Hypothalamus (tissue), 51 donors: Measurements from ENCODE around the gene ZC2HC1B.
"Not testable (repeated sequence)": the region's sequence is repeated elsewhere in the genome, so short reads cannot be mapped to it uniquely, and the experiment has no call there.

Experiments
- DNase-seq, 51 donors: peaks; one replicate each; lab custom pipeline; 2025; lab: John Stamatoyannopoulos, UW

Gene ZC2HC1B, protein sequence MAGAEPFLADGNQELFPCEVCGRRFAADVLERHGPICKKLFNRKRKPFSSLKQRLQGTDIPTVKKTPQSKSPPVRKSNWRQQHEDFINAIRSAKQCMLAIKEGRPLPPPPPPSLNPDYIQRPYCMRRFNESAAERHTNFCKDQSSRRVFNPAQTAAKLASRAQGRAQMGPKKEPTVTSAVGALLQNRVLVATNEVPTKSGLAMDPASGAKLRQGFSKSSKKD

DNA sequence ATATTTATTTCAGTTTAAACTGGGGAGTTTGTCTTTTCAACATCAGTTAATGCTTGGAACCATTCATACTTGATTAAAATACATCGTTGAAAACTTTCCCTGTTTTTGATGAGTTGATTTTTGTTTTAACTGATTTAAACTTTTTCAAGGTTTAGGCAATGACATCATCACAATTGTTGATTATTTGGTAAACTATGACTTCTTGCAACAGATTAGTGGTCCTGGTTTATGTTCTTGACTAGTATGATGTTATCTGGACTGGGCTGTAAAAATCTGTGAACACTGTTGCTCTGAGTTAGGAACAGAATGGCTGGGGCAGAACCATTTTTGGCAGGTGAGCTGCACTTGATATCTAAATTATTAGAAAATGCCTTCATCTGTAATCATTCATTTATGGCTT lies at the start of gene ZC2HC1B:
Gene ZC2HC1B (plus strand): TSS at position 241 of the 400 bp plus-strand sequence. CDS start 66 bp downstream, at position 307.
- no peak for DNase-seq

DNA sequence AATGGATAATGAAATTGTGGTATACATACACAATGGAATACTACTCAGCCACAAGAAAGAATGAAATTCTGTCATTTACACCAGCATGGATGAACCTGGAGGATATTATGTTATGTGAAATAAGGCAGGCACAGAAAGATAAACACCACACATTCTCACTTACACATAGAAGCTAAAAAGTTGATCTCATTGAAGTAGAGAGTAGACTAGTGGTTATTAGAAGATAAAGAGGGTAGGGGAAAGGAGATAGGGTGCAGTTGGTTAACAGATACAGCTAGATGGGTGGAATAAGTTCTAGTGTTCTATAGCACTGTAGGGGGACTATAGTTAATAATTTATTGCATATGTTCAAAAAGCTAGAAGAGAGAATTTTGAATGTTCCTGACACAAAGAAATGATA lies 46.7 kb upstream of the ZC2HC1B start:
- DNase-seq: no peak

DNA sequence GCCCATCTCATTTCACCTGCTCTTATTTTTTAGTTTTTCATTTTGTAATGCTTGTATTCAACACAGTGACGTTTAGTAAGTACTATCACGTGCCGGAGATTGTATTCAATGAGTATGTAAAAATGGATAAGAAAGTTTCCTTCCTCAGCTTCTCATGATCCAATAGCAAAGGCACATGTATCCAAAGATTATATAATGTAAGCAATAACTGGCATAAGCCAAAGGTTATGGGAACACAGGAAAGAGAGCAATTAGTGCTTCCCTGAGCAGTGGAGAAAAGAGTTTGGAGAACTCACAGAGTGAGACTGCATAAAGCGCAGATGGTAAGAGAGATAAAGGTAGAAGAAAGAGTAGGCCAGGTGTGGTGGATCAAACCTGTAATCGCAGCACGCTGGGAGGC lies 42.9 kb upstream of the ZC2HC1B start:
- DNase-seq: no peak

DNA sequence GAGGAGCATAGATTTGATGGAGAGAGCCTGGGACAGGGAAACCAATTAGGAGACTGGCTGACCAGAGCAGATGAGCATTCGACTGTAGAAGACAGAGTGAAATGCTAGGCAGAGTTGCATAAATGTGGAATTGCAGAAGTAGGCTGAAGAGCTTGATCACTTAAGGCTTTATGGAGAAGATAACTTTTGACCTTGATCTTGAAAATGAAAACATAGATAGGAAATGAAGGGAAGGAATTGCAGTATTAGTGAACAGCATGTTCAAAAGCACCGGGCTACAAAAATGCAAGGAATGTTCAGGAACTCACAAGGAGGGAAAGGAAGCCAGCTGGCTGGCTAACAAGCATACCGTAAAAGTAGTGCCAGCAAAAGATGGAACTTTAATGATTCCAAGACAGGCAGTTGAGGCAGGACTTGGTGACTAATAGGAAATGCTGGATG lies 41.7 kb upstream of the ZC2HC1B start:
- no peak for DNase-seq

DNA sequence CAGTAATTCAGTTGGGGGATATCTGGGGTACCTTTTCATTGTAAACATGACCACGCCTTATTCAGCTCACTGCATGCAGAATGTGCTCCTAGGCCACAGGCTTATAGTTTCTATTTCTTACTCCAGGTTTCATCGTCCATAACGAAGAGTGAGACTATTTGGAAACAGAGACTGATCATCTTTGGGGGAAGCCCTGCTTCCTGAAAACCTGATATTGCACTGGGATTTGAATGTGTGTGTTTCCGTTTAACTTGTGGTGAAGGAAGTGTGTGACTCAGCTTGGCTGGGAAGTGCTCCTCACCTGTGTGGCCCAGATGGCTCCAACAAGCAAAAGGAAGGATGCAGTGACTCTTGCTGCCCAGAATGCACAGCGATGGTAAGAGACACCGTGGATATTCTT lies 40.7 kb upstream of the ZC2HC1B start:
- DNase-seq: no peak

DNA sequence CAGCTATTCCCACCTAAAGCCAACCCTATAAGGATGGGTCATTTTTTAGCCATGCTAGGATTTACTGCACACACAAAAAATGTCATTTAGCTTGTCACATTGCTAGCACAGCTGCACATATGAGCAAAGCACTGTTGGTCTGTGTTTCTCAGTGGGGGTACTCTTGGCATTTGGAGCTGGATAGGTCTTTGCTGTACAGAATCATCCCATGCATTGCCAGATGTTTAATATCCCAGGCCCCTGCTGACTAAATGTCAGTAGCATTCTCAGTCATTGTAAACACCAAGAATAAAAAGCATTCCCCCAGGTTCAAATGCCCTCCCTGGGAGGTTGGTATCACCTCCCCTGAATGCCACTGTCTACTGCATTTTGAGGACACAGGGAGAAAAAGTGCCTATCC lies 35.7 kb upstream of the ZC2HC1B start:
- DNase-seq: no peak

DNA sequence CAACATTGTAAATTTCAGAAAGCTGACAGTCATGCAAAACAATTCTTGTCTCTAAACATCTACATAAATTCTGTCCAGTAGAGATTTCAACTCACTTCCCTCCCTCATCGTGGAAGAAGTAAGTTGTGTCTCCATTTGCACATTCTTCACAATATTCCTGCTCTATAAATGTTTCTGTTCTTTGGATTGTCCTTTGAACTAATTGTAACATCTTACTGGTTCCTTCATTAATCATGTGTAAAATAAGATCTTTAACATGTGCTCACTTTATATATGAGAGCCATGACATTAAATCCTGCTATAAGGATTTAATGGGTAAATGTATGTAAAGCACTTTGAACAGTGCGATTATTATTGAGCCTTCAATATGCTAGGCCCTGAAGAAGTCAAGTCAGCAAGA lies 28.1 kb upstream of the ZC2HC1B start:
- no peak for DNase-seq

DNA sequence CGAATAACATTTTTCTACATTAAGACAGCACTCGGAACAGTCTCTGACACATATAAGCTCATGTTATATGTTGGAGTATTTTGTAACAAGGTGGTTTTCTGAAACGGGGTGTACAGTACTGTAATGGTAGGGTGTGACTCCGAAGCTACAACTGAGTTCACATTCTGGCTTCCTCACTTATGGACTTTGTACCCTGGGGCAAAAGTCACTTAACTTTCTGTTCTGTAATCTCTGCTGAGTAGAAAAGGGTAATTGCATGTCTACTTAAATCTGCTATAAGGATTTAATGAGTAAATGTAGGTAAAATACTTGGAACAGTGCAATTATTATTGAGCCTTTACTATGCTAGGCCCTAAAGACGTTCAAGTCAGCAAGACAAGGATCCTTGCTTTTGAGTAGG lies 25.9 kb upstream of the ZC2HC1B start:
- DNase-seq: no peak

DNA sequence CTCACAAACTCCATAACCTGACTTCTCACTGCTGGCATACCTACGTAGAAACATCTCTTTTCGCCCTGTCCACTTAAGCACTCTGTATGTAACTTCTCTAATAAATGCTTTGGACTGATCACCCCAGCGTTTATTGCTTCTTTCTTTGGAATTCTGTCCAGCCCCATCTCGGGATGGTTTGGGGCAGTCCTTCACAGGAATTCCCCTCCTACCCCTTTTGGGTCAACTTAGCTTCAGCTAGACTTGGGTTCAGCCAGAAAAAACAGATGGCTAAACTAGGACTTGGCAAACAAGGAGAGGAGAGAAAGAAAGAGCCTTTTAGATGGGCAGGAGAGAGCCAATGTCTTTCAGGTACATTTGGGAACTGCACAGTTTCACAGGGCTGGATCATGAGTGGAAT lies 25.1 kb upstream of the ZC2HC1B start:
- DNase-seq: no peak

DNA sequence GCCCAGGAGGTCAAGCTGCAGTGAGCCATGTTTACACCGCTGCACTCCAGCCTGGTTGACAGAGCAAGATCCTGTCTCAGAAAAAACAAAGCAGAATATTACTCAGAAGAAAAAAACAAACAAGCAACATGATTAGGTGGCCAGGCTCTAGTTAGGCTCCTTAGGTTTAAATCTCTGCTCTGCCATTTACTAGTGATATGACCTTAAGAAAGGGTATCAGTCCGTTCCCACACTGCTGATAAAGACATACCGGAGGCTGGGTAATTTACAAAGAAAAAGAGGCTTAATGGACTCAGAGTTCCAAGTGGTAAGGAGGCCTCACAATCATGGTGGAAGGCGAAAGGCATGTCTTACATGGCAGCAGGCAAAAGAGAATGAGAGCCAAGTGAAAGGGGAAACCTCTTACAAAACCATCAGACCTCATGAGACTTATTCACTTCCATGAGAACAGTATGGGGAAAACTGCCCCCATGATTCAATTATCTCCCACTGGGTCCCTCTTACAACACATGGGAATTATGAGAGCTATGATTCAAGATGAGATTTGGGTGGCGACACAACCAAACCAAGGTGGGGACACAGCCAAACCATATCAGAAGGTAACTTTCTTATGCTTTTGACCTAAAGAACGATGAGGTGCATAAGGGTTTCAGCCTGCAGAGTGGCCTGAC lies 23.5 kb upstream of the ZC2HC1B start:
- DNase-seq: no peak

DNA sequence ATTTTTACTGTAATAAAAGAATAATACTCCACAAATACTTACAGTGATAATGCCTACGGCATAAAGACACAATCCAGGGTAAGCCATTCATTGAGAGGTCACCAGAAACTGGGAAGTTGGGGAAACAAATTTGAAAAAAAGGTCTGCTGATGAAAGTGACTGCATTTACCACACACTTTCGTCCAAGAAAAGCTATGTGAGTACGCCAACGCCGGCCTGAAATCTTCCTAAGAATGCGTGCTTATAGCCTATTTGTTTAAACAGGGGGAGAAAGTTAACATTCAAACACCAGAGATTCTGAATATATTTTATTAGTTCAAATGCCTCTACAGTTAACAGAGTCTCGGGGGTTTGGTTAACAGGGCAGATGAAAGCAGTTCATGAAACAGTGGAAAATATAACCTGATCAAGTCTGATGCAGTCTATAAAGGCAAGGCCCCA lies 21.8 kb upstream of the ZC2HC1B start:
- DNase-seq: peak in 3 of 51 donors; percentile 19 to 20 (median 19)

DNA sequence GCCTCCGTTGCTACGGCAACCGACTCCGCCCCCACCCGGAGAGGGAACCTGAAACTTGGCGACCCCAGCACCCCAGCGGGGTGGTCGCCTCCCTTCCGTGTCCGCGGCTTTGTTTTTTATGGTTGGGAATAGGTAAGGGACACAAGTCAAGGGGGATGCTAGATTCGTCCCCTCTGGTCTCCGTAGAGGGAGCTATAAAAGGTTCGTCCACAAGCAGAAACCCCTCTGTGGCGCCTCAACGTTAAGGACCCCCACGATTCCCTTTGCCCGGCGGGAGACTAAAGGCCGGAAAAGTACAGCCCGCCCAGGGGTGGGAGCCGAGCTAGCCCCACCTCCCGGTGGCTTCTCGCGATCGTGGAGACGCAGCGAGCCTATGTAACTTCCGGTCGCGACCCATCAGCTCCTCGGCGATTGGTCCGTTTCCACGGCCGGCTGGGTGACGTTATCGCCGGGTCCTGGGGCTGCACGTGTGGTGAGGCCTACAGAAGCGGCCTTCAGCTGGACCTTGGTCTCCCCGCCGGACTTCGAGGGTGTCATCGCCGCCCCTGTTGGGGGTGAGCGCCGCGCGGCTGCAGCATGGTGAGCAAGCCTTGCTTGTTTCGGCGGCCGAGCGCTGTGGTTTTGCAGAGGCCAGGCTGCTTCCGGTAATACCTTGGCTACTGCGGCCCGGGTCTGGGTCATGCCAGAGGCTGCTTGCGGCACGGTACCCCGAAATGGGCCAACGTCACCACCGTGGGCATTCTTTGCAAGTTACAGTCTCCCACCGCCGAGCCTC lies 21.2 kb upstream of the ZC2HC1B start, which contains the start of gene LTV1:
Gene LTV1 (plus strand): TSS at position 437 of the 775 bp plus-strand sequence. CDS start 140 bp downstream, at position 577.
- peak; percentile 58 to 98 (median 95) for DNase-seq

DNA sequence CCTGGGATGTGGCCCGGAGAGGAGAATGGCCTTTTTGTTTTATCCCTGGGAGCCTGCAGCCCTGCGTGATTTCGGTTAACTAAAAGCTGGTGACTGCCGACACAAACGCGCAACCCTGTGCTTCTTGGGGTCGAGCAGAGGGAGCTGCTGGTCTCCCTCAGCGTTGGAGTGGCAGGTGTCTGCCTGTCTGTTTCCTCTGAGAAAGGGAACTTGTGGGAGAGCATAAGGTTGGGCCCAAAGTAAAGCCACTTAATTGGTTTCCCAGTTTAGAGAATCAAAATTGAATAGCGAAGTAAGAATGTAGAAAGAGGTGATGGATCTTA lies 20.6 kb upstream of the ZC2HC1B start:
- no peak for DNase-seq

DNA sequence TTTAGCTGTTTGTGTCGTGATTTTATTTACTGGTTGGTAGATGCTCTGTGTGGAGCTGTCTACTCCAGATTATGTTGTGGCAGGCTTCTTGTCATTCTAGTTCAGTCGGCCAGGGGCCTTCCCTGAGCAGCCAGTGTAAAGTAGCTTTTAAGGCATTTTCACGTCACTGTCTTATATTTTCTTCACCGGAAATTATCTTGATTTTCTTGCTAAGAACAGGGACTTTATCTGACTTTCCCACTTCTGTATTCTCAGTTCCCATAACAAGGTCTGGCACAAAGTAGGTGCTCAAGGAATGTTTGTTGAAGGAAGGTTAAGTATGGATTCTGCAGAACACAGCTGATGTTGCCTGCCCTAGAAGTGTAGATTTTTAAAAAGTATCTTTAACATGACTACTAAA lies 20.3 kb upstream of the ZC2HC1B start:
- no peak for DNase-seq

DNA sequence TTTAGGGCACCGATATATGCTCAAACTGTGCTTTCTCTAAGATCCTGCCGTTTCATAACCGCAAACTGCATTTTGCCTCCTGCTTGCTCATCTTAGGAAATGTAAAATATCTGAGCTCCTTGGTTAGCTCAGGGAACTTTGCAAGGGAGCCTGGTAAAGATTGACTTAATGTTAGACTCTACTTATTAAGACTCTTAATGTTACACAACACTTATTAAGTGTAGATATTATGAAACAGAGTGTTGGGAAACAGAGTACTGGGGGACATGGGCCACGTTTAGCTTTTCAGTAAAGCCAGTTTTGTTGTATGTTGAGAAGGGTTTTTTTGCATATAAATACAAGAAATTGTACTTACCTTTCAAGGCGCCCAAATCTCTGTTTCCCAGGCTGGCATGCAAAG lies 19.2 kb upstream of the ZC2HC1B start:
- DNase-seq: no peak

DNA sequence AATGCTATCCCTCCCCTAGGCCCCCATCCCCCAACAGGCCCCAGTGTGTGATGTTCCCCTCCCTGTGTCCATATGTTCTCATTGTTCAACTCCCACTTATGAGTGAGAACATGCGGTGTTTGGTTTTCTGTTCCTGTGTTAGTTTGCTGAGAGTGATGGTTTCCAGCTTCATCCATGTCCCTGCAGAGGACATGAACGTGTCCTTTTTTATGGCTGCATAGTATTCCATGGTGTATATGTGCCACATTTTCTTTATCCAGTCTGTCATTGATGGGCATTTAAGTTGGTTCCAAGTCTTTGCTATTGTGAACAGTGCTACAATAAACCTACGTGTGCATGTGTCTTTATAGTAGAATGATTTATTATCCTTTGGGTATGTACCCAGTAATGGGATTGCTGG lies 12.6 kb upstream of the ZC2HC1B start:
- not testable (repeated sequence) for DNase-seq

DNA sequence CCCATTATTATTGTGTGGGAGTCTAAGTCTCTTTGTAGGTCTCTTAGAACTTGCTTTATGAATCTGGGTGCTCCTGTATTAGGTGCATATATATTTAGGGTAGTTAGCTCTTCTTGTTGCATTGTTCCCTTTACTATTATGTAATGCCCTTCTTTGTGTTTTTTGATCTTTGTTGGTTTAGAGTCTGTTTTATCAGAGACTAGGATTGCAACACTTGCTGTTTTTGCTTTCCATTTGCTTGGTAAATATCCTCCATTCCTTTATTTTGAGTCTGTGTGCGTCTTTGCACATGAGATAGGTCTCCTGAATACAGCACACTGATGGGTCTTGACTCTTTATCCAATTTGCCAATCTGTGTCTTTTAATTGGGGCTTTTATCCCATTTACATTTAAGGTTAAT lies 9.2 kb upstream of the ZC2HC1B start:
- not testable (repeated sequence) for DNase-seq

DNA sequence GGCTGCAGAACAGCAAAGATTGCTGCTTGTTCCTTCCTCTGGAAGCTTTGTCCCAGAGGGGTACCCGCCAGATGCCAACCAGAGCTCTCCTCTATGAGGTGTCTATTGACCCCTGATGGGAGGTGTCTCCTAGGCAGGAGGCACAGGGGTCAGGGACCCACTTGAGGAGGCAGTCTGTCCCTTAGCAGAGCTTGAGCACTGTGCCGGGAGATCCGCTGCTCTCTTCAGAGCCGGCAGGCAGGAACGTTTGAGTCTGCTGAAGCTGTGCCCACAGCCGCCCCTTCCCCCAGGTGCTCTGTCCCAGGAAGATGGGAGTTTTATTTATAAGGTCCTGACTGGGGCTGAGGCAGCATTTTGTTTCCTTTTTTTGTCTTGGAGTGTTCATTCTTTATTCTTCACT lies 7.5 kb upstream of the ZC2HC1B start:
- DNase-seq: not testable (repeated sequence)

DNA sequence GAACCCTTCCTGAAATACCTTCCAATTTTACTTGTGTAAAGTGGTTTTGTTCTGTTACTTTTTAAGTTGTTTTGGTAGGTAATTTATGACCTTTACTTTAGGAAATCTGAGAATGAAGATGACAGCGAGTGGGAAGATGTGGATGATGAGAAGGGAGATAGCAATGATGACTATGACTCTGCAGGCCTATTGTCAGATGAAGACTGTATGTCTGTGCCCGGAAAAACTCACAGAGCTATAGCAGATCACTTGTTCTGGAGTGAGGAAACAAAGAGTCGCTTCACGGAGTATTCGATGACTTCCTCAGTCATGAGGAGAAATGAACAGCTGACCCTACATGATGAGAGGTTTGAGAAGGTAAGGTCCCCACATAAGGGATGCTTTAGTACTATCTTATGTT lies 6.6 kb upstream of the ZC2HC1B start:
- no peak for DNase-seq

DNA sequence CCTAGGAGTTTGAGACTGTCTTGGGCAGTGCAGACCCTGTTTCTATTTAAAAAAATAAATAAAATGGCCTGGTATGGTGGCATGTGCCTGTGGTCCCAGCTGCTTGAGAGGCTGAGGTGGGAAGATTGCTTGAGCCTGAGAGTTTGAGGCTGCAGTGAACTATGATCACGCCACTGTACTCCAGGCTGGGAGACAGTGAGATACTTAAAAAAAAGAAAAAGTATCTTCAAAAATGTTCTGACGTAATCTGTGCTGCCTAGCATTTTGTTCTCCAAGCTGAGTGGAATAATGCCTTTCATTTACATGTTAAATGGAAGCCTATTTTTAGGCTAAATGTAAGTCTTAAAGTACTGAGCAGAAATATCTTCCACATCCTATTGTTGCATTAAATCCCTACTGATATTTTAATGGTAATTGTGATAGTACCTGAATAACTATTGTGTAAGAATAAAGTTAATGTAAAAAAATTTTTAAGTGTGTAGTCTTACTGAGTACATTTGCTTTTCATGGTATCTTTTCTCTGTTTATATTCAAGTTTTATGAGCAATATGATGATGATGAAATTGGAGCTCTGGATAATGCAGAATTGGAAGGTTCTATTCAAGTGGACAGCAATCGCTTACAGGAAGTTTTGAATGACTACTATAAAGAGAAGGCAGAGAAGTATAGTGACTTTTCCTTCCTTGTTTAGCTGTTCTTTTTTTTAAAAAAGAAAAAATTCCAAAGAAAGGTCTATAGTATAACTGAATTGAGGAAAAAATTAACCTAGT lies 4.2 kb upstream of the ZC2HC1B start:
- DNase-seq: peak in 1 of 51 donors; percentile 3

DNA sequence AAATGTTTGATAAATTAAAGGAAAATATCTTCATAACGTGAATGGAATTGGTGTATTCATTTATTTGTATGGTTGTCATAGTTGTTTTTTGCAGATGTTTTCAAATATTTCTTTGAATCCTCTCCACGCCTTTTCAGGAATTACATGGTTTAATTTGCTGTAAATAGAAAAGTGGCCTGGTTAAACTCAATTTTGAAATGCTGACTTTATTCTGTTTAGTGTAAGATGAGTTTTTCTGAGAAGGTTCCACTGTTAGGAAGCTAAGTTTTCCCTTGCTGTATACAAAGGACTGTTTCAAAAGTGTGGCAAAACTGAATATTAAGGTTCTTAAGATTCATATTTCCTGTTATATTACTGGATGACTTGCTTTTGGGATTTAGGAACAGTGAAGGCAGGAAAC lies 503 bp upstream of the ZC2HC1B start:
- DNase-seq: no peak
